AG09309 (cell line): Measurements from ENCODE around the gene SPOCK2.

Experiments used
- DNase-seq: peaks from one replicate; pipeline ENCODE4 v3.0.0-alpha.2; 2010; ENCODE audit warnings: low read depth
- H3K4me3 ChIP-seq: 2 replicates; pipeline ENCODE4 v1.5.1; 2011; ENCODE audit warnings: mild to moderate bottlenecking, low read depth, low read length, moderate library complexity; ENCODE audit not compliant: control insufficient read depth
- CTCF ChIP-seq: IDR thresholded peaks from 2 replicates; pipeline ENCODE4 v1.5.1; 2011; ENCODE audit warnings: mild to moderate bottlenecking, low read depth, low read length, inconsistent platforms; ENCODE audit not compliant: insufficient read depth, control insufficient read depth; ENCODE audit errors: missing control alignments

Gene SPOCK2

GRCh38 chr10:72062382-72062781 is 26.0 kb downstream of the SPOCK2 start:
- H3K4me3 ChIP-seq, result no peak overlapping the region
- no peak for TF ChIP-seq CTCF
- no peak for DNase-seq

- H3K4me3 ChIP-seq, result no peak overlapping the region
- no peak for DNase-seq
- no peak for TF ChIP-seq CTCF
These were observed 26.4 kb downstream of the SPOCK2 start for GRCh38 chr10:72061930-72062329.

- TF ChIP-seq CTCF, result peak; percentile 25
- H3K4me3 ChIP-seq, result no peak overlapping the region
- DNase-seq, result no peak
These were observed 26.9 kb downstream of the SPOCK2 start for GRCh38 chr10:72061491-72061890.

- DNase-seq, result no peak
- no peak overlapping the region for H3K4me3 ChIP-seq
- no peak for TF ChIP-seq CTCF
These were observed 28.2 kb downstream of the SPOCK2 start for GRCh38 chr10:72059843-72060822.

- DNase-seq, result no peak
- TF ChIP-seq CTCF, result no peak
- no peak overlapping the region for H3K4me3 ChIP-seq
These were observed 29.1 kb downstream of the SPOCK2 start for GRCh38 chr10:72058989-72059842.

- TF ChIP-seq CTCF, result no peak
- H3K4me3 ChIP-seq, result no peak overlapping the region
- DNase-seq, result no peak
These were observed 29.9 kb downstream of the SPOCK2 start for GRCh38 chr10:72058347-72058898.
